Activated T-cell treated with anti-CD3 and anti-CD28 coated beads for 1 hour (primary cell): ENCODE results near the gene DRC1.
A peak's percentile ranks its signal among the peaks of the same experiment; 100 is the strongest.
"Not testable (repeated sequence)": the region's sequence is repeated elsewhere in the genome, so short reads cannot be mapped to it uniquely, and the experiment has no call there.

Source experiments
- DNase-seq: peaks from one replicate; pipeline ENCODE4 v3.0.0-alpha.2; 2020; ENCODE audit warnings: low read depth

The DRC1 gene

DNA sequence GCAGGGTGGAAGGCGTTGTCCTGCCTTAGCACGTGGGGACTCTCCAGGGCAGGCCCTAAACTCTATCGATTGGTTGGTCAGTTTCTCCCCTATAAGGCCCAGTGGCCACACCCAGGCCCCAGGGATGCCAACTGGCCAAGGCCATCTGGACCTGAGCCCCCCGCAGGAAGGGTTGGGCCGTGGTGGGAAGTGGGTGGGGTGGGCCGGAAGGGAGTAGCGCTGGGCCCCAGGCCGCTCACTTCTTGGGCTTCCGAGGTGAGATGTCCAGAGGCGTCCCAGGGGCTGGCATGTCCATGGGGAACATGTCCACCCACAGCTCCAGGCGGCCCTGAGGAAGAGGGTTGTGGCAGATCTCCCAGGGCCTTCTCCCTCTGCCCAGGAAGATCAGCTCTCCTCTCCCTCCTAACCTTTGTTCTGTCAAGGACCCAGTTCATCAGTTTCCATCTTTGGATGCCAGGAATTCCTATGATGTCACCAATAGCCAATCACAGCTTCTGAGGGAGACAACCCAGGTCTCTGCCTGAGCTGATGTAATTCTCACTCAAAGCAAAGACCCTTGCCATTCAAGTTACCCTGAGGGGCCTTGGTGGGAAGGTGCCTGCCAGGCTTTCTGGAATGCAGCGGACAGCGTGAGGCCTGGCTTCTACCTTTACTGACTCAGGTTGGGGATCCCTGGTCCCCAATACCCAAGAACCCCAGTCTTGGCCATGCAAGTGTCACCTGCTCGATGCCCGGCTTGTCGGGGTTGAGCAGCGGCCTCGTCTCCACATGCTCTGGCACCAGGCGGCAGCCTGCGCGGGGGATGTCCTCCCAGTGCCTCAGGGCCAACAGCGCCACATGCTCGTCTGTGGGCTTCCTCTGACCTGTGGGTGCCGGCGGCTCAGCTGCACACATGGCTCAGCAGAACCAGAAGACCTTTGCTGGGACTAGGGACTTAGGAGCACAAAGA is 61.8 kb downstream of the DRC1 start:
- no peak for DNase-seq

DNA sequence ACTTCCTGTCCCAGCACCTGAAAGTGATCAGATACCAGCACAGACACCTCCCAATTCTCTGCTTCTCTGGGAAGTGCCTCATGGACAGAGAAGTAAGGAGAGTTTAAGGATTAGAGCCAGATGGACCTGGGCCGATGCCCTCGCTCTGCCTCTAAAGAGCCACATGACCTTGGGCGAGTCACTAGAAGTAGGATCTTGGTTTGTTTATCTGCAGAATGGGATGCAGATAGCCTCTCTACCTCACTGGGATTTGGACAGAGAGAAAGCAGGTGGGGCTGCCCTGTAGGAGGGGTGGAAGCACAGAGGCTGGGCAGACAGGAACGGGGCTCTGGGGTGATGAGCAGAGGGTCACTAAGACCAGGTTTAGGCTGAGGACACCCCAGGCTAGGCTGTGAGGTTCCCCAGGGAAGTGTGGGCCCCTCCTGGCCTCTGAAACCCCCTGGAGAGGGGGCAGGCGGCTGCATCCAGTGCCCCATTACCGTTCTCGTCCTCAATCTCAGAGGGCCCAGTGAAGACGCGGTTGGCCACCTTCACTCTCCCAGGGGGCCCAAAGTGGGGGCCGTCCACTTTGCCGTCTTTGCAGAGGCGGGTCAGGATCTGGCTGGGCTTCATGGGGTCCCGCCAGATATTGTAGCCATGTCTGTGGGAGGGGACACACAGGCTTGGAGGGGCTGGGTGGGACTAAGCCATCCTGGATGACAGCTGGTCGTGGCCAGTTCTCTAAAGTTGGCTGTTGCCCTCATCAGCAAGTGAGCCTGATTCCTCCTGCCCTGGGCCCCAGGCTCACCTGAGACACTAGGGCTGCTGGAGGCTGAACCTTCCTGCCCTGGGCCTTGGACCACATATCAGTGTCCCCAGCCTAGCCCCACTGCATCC is 62.9 kb downstream of the DRC1 start:
- no peak for DNase-seq

DNA sequence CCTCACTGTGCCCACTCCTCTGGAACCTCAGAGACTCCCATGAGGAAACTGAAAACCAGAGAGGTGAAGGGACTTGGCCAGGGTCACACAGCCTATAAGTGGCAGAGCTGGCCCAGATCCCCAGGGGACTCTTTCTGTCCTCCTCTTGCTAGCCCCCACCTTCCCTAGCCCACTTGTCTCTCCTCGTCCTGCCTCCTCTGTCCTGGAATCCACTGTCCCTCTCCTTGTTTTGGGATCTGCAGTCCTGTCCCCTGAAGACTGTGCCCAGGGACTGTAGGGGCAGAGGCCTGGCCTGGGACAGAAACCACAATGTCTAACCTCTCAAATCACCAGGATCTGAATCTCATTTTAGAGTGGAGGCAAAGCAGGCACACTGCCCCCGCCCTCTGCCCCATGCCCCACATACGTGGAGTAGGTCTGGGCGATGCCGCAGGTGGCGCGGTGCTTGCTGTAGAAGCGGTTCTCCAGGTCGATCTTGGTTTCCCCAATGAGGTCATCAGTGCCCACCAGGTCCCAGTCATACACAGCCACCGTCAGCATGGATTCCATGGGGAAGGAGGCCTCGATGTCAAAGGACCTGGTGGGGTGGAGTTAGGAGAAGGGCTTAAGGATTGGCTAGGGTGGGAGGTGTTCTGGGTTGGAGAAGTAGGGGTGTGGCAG is 63.7 kb downstream of the DRC1 start:
- no peak for DNase-seq

DNA sequence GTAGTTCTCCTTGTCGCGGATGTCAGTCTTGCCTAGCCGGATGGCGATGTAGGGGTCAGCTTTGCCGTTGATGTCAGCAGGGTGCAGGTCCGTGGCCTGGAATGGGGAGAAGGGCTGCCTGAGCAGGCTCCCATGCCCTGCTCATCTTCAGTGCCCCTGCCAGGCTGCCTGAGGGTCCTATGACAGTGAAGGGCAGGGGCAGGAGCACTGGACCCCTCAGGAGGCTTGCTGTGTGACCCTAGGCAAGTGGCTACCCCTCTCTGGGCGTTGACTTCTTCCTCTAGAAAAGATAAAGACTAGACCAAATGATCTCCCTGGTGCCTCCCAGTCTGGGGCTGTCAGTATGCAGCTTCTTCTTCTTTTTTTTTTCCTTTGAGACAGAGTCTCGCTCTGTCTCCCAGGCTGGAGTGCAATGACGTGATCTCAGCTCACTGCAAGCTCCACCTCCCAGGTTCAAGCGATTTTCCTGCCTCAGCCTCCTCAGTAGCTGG is 64.3 kb downstream of the DRC1 start:
- no peak for DNase-seq

DNA sequence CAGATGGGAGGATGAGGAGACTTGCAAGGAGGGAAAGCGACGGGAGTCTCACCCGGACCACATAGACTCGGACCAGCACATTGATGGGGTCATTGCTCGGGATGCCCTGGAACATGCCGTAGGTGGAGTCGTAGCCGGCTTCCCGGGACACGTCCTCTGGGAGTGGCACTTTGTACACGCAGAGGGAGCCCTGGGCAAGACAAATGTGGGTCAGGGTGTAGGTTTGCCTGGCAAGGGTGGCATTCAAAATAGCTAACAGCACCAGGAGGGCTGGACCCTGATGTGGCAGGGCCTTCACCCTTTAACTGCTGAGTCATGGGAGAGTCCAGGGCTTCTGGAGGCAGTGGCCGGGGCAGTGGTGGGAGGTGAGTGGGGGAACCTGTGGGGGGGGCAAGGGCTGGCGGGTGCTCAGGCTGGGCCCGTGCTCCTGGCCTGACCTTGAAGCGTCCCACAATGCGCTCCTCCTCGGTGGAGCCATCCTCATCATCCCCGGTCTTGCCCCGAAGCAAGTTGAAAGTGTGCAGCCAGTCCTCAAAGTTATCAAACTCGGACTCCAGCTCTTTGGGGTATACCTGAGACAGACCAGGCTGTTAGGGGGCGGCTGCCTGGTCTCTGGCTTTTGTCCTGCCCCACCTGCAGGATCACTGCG is 65.1 kb downstream of the DRC1 start:
- no peak for DNase-seq

DNA sequence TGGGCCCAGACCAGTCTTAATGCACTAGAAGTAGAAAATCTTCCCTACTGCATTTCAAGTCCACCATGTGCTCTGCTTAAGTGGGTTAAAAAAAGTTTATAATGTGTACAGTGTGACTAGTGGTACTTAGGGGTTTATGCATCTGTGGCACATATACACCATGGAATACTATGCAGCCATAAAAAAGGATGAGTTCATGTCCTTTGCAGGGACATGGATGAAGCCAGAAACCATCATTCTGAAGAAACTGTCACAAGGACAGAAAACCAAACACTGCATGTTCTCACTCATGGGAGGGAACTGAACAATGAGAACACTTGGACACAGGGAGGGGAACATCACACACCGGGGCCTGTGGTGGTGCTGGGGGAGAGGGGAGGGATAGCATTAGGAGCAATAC is 66.8 kb downstream of the DRC1 start:
- DNase-seq, result not testable (repeated sequence)

DNA sequence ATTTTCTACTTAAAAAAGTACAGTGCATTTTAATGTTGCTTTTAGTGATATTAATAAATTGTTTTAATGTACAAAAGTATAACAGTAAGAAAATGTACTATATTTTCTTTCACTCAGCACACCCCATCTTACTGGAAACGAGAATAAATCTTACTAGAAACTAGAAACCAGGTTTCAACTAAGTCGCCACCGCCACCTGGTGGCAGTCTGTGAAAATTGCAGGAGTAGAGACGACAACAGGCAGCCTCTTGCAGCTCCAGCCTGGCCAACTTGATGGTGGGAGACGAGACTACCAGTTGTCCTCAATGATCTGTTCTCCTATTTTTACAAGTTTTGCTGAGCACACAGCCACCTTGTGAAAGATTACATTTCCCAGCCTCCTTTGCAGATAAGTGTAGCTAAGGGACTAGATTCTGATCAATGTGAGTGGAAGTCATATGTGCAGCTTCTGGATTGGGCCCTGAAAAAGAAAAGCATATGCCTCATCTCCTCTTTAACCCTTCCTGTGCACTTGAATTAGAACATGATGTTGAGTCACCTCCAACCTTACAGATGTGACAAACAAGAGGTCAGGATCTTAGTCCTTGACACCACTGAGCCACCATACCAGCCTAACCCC is 67.5 kb downstream of the DRC1 start:
- DNase-seq, result peak; percentile 29

DNA sequence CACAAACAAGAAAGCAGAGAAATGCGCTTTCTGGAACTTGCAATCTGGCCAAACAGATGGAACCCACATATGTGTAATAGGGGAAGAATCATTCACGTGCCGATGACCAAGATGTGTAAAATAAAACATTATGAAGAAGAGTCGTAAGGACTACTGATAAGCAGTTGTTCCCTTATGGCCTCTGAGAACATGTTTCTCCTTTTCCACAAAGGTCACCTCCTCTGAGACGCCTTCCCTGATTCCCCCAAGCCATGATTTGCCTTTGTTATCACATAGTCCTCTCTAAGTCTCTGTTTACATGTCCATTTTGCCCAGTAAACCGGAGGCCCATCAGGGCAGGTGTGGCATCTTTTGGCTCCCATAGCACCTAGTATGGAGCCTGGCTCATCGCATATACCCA is 68.2 kb downstream of the DRC1 start:
- DNase-seq, result no peak

DNA sequence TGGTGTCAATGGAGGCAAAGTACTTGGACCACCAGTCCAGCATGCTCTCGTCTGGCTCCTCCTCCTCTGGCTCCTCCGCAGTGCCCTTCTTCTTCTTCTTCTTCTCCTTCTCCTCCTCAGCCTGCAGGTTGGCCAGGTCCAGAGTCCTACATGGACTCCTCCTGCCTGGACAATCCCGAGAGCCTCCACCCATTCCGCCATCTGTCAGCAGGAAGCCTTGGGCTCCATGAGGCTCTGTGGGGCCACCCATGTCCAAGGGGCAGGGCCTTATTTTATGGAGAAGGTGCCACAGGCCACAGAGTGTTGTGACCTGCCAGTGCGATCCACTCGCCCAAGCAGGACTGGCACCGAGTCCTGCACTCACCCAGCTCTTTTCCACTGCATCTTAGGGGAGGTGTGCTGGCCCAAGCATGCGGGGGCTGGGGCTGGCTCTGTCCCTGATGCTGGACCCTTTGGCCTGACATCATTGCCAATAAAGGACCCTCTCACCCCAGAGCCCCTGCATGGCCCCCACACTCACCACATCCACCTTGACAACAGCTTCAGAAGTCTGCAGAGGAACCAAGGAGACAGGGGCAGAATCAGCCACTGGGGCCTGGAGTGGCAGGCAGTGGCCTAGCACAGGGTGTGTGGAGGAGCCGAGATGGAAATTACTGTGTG is 69.0 kb downstream of the DRC1 start:
- no peak for DNase-seq

DNA sequence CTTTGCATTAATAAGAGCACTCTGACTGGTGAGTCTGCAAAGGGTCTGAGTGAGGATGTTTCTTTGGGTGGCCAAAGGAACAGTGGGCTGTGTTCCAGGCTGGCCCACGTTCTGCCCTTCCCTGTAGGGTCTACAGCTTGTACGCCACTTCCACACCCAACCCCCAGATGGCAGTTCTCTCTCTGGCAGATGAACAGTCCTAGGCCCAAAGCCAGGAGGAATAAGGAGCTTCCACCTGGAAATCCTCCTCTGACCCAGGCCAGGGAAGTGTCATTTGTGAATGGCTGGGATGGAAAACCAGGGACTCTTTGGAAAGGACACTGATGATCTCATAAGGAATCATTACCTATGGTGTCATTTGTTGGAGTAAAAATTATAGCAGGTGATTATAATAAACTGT is 69.6 kb downstream of the DRC1 start:
- DNase-seq, result no peak

DNA sequence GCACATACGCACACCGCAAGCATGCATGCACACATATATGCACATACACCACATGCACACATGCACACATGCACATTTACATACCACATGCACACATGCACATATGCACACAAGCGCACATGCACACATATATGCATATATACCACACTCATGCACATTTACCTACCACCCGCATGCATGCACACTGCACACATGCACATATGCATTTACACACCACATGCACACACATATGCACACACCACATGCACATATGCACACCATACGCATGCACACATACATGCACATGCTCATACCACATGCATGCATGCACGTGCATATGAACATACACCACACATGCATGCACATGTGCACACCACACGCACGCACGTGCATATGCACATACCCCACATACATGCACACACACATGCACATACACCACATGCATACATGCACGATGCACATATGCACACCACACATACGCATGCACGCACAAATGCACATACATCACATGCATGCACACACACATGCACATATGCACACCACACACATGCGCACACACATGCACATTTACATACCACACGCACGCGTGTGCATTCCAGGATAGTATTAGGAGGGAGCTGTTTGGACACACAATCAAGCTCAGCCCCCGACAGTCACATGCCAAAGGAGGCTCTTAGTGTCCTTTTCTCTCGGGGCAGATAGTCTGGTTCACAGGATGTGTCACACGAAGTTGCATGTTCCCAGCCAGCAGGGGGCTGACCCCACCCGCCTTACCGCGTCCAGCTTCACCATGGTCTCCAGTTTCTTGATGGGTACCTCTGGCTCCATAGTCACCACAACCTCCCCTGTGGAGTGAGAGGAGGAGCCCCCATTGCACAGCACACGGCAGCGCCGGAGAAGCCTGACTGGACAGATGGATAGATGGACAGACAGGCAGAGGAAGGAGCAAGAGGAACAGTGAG is 70.3 kb downstream of the DRC1 start:
- no peak for DNase-seq

DNA sequence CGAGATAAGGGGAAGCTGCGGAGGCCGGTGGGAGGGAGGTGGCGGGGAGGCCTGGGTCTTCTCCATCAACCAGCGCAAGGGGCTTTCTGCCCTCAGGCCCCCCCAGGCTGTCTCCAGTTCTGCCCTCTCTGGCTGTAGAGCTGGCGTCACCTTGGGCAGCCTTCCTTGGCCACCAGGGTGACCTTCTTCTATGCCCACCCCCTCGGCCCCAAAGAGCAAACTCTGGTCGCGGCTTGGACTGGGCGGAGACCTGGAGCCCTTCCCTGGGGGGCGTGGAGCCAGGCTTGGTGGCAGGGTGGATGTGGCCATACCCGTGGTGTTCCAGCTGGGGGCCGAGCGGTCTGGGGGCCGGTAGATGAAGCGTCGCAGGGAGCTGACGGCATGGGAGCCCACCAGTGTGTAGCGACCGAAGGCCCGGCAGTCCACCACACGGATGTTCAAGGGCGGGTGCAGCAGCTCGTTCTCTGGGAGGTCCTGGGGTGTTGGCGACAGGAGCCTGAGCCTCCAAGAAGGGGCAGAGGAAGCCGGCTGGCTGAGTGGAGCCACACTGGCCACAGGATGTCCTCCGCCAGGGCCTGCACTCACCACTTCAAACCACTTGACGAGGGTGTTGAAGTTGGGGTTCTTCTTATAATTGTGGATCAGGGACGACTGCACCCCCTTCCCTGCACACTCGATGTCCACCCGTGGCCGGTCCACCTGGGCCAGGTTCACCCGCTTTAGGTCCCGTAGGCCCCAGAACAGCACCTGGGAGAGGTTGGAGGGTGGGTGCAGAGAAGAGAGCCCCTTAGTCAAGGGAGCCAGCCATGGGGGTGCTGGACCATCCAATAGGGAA is 71.3 kb downstream of the DRC1 start:
- no peak for DNase-seq

DNA sequence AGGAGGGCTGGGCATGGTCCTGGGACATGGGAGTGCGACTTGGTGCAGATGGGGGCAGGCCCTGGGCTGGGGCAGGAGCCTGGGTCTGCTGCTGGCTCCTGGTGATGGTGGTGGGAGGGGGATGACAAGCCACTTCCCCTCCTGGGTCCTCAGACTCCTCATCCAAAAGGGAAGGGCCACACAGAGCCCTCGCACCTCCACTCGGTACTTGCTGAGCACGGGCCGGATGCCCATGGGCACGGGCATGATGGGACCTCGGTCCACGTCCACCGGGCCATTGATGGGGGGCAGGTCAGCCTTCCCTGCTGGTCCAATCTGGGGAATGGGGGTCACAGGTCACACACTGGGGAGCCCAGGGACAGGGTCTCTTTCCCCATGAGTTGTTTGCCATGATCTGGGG is 72.1 kb downstream of the DRC1 start:
- no peak for DNase-seq

DNA sequence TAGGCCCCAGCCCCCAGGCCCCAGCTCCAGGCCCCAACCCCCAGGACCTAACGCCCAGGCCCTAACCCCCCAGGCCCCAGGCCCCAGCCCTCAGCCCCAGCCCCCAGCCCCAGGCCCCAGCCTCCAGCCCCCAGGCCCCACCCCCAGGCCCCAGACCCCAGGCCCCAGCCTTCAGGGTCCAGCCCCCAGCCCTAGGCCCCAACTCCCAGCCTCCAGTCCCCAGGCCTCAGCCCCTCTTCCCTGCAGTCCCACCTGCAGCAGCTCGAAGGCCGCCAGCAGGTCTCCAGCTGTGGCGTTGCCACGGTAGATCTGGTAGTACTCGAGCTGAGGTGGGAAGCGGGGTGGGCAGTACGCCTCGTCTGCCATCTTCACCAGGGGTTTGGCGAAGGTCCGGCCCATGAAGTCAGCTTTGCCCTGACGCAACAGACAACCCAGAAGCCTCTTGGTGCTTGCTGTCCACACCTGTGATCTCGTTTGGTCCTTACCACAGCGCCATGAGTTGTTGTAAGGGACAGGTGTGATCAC is 72.6 kb downstream of the DRC1 start:
- DNase-seq, result no peak

DNA sequence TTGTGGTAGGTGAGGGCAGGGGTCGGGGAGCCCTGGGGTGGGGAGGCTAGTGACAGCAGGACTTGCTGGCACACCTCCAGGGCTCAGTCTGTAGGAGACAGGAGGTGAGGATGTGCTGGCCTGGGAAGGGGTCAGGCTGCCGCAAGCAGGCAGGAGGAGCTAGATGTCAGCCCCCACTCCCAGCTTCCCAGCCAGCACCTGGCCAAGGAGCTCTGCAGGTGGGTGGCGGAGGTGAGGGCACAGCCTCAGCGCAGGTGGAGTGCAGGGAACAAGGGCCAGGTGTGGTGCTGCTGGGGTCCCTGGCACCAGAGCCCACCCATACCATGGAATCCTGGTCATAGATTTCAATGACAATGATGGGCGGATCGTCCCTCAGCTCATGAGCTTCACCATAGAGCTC is 73.3 kb downstream of the DRC1 start:
- no peak for DNase-seq

DNA sequence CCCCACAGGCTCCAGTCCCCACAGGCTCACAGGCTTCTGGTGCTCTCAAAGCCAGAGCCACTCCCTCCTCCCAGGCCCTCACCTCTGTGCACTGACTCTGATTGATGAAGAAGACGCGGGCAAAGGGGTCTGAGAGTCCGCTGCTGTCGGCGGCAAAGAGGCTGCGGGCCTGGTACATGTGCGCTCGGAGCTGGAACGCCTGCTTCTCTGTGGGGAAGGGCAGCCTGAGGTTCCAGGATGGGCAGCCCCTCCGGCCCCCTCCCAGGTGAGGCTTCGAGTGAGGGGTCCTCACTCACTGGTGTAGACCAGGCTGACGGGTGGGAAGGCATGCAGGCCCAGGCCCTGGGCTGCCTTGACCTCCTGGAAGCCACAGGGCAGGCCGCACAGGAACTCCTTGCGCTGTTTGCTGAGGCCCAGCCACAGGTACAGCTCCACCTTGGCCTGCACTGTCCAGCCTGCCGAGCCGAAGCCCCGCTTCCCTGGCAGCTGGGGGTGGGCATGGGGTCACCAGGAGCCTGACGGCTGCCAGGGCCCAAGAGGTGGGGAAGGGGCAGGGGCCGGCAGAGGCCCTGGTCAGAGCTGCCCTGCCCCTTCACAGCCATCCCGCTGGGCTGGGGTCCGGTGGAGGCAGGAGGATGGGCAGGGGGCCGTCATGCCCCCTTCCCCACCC is 74.2 kb downstream of the DRC1 start:
- no peak for DNase-seq

DNA sequence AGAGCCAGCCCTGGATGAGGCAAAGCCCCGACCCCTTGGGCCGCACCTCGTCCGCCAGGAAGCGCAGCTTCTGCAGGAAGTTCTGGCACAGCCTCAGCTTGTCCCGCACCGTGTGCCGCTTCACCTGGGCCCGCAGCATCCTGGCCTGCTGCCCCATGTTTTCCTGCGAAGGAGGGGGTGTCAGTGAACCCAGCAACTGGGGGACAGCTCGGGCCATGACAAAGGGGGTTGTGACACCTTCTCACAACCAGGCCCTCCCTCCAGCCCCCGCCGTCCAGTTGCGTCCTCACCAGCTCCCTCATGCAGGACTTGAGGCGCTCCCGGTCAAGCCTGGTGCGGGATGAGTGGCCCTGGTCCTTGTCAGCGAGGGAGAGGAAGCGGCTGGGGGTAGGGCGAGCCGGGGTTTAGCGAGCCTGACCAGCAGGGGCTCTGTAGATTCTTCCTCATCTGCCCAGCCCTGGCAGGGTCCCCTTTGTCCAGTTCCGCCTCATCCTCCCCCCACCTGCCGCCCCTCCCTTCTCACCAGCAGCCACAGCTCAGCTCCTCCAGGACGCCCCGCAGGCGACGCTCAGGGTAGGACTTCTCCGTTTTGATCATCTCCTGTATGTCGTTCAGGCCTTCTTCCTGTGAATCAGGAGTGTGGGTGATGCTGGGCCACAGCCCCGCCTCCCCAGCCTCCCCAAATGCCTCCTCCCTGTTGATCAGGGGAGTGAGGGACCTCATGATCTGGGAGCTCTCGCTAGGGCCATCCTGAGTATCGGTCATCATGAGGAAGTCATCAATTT is 75.6 kb downstream of the DRC1 start:
- DNase-seq, result no peak
